CD4-positive, alpha-beta T cell treated with Interleukin-21 for 1 hour (primary cell): ENCODE measurements around the gene IL18R1.
A peak's percentile ranks its signal among the peaks of the same experiment; 100 is the strongest.

Experiments
- DNase-seq: peaks from one replicate; pipeline ENCODE4 v3.0.0-alpha.2; 2020

IL18R1 gene

GRCh38 chr2:102392942-102393341 is 37.3 kb downstream of the IL18R1 start:
- DNase-seq, result no peak

DNA sequence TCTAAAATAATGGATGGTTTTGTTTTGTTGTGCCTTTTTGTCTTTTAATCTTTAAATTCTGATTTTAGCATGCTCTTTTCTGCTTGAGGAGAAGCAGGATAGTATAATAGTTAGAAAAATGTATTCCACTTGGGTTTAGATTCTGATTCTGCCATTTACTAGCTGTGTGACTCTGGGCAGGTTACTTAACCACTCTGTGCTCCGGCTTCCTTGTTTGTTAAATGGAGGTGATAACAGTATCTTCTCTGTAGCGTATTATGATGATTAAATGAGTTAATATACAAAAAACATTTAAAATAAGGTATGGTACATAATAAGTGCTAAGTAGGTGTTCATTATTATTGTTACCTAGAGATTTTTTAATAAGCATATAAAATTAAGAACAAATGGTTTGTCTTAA is 40.4 kb downstream of the IL18R1 start:
- no peak for DNase-seq

- no peak for DNase-seq
Measured at GRCh38 chr2:102397209-102397608, 41.6 kb downstream of the IL18R1 start.

- DNase-seq, result no peak
Measured at GRCh38 chr2:102399499-102400141, 44.0 kb downstream of the IL18R1 start.

DNA sequence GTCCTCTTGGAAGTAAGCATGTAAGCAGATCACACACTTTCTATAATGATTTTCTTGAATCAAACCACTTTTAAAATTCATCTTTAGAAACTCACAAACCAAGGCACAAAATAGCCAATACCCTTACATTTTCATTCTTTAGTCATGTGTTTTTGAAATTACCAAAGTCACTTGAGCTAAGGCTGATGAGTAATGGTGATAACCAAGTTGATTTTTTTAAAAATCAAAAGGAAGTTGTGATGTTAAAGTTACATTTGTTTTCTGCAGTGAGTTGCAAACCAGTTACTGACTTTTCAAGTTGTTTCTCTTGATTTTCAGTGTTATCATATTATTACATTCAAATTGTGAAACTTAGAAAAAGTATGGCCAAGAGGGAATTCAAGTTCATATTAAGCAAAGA is 45.9 kb downstream of the IL18R1 start:
- no peak for DNase-seq

DNA sequence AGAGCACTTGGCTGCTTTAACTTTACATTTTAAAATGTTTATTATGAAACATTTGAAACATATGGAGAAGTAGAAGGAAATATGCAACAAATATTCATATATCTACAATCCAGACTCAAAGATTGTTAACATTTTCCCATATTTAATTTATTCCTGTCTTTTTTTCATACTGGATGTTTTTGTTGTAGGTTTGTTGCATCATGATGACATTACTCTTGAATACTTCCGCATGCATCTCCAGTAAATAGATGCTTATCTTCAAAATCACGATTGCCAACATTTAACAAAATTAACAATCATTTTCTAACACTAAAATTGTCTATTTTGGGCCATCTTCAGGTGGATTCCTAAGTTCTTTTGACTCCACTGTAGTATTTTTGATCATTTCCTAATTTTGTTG is 46.3 kb downstream of the IL18R1 start:
- no peak for DNase-seq

GRCh38 chr2:102410952-102411351 is 55.4 kb downstream of the IL18R1 start:
- DNase-seq, result no peak

DNA sequence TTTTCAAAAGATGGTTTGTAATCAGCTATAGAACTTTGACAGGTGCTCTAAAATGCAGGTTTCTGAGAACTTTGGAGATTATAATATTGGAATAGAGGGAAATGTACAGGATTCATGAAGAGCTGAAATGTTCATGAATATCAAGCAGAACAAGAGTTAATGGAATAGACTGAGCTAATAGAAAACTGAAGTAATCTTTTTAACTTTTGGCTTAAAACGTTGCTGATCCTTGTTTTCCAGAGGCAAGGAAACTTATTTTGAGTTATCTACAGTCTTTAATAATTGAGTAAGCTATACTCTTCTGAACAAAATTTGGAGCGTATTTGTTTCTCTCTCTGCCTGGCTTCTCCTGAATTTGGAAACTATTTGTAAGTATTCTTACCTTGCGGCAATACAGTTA is 56.6 kb downstream of the IL18R1 start:
- DNase-seq, result no peak

GRCh38 chr2:102417946-102418345 is 62.4 kb downstream of the IL18R1 start:
- peak; percentile 41 for DNase-seq

DNA sequence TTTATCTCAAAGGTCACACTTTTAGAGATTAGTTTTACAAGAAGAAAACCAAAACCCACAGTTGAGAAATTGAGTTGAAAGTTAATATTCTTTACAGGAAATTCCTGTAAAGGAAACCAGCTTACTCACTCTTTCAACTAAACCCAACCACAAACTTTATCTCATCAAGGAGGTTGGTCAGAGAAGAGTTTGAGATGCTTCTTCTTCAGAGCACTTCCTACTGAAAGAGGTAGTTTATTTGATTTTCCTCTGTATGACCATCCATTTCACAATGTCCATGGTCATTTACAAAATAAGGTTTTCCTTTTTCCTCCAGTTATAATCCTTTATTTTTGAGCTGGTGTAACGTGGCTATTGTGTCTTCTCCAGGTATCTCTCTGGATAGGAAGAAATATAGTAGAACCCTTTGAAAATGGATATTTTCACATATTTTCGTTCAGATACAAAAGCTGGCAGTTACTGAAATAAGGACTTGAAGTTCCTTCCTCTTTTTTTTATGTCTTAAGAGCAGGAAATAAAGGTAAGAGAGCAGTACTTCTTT is 62.9 kb downstream of the IL18R1 start:
- DNase-seq, result peak; percentile 66

GRCh38 chr2:102420290-102420689 is 64.7 kb downstream of the IL18R1 start:
- no peak for DNase-seq

DNA sequence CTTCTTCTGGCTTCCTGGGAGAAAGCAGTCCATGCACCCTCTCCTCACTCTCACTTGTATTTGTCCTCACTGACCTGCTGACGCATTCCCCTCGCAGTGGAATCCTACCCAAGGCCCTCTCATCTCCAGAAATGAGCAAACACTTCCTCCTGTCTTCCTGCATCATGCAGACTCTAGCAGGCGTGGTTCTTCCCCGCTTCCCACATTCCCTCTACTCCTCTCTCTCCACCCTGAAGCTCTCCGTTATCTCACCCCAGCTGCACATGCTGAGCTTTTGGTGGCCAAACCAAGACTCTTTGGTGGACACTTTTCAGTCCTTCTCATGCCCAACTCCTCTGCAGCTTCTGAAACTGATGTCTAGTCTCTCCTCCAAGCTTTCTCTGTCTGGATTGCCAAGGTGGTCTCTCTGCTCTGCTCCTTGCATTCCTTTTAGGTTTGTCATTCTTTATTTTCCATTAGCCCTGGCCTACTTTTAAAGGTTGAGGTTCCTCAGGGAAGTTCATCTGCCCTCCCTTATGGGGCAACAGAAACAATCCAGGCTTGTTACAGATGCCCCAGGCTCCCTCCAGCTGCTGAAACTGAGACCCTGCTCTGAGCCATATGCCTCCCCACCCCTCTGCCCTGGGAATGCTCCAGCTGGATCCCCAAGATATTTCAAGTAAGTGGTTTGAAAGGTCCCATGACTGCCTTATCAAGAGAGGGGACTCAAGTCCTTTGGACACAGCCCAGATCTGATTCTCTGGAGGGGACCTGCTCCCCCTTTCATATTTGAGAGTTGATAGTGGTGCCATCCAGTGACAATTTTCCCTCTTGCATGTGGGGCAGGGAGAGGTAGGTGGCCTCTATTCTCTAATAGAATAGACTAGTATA is 66.5 kb downstream of the IL18R1 start:
- DNase-seq, result no peak

- no peak for DNase-seq
Measured at GRCh38 chr2:102422910-102423309, 67.3 kb downstream of the IL18R1 start, which contains the start of gene IL18RAP. IL18RAP (plus strand) TSS chr2:102423160; CDS start chr2:102423278, 118 bp downstream.

DNA sequence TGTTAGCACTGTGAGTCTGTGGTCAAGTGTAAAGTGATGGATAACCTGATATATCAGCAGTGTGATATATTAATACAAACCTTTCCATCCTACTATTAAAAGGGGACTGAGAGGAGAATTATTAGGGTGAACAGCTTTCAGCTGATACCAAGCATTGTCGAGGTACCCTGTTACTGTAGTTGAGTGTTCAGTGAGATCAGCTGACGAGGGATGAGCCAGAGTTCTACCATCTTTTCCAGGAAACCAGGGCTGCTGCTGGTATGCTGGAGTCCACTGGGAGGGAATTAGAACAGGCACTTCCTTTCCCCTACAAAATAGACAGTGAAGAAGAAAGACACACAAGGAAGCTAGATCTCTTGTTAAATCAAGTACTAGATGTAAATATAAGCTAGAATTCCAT is 67.8 kb downstream of the IL18R1 start:
- DNase-seq, result no peak

DNA sequence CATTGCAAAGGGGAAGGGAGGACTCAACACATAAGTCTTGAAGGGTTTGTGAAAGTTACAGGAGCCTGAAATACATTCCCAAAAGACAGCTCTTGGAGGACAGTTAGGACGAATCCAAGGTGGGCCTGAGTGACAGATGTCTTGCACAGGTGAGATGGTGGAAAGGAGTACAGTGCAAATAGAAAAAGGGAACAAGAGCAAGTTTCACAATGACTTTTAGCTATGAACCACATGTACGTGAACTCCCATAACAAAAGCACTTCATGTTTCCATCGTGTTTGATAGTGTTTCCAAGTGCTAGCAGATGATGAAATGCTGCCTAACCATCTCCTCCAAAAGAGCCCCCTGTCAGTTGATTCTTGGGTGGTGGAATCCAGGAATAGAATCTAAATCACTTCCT is 69.2 kb downstream of the IL18R1 start:
- no peak for DNase-seq

DNA sequence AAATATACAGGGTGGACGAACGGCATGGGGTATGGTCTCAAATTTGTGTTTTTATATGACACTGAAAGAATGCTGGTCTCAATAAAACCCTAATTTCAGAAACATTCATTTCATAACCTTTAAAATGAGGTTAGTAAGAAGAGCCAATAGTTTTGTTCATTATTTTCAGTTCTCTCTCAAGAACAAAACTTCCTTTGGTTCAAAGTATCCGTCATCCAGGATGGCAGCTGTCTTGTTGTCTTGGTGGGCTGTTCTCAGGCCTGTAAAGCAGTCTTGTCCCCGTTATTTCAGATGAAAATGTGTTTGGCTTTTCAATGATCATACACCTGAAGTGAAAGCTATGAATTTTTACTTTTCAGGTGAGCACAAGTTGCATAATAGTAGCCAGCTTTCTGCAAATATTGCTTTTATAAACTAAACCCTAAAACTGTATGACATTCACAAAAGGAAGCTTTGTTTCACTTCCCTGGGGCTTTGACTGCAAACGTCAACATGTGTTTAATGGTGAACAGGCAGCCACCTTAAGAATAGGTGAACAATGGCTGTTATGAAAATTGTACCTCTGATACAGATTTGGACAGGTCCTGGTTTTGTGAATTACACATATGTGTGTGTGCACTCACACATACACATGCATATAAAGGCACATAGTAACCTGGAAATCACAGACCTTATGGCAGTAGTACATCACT is 70.0 kb downstream of the IL18R1 start:
- no peak for DNase-seq

DNA sequence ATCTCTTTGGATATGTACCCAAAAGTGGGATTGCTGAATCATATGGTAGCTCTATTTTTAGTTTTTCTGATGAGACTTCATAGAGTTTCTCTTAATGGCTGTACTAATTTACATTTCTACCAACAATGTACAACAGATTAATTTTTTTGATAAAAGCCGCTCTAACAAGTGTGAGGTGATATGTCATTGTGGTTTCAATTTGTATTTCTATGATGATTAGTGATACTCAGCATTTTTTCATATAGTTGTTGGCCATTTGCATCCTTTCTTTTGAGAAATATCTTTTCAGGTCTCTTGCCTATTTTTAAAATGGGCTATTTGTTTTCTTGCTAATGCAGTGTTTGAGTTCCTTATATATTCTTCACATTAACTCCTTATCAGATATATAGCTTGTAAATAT is 71.7 kb downstream of the IL18R1 start:
- no peak for DNase-seq

DNA sequence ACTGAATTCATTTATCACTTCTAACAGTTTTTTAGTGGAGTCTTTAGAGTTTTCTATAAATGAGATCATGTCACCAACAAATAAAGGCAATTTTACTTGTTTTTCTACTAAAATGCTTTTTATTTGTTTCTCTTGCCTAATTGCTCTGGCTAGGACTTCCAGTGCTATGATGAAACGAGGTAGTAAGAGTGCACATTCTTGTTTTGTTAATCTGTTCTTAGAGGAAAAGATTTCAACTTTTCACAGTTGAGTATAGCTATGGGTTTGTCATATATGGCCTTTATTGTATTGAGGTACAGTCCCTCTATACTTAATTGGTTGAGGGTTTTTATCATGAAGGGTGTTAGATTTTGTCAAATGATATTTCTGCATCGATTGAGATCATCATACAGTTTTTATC is 73.0 kb downstream of the IL18R1 start:
- DNase-seq, result no peak

- DNase-seq, result no peak
Measured at GRCh38 chr2:102432386-102432785, 76.8 kb downstream of the IL18R1 start.

DNA sequence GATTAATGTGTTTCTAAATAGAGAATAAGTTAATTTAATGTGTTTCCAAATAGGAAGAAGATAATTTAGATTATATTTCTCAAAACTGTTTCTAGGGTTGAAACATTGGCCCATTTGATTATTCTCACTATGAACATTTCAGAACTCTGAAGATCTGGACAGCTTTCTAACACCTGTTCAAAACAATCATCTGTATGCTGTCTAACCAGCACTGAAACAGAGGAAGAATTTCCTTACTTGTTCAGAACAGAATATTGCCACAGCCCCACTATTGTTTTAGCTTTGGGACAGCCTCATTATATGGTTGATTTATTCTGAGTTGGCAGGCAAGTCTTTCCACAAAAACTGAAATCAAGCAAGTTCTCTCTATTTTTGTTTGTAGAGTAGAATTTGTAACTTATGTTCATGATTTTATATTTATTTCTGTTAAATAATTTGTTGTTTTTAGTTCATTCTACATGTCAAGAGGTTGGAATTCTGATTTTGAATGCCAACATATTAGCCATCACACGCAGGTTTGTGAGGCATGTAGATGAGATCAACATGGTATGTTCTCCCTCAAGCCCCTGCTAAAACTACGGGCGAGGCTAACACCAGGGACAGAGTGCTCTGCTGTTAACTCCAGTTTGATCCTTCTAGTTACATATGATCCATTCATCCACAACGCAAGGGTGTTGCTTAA is 78.5 kb downstream of the IL18R1 start:
- no peak for DNase-seq

- no peak for DNase-seq
Measured at GRCh38 chr2:102434655-102435381, 79.2 kb downstream of the IL18R1 start.

DNA sequence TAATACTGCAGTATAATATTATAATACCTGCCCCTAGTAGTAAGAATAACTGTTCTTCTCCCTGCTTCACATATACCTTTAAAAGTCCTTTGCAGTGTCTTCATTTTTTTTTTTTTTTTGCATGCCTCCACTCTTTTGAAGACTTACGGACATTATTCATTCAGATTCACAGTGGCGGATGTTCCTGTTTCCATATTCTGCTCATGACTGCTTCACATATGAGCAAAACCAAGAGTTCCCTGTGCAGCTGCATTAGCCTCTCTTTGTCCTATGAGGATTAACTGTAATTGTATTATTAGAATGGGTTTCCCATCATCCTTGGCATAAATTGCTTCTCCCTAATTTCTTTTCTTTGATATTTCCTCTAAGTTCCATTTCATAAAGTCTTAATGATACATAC is 80.1 kb downstream of the IL18R1 start:
- no peak for DNase-seq
